HG03025 (cell line): ENCODE measurements around the gene PPP1R26.

Experiments
- ATAC-seq: cut with Tn5 transposase; IDR thresholded peaks from one replicate; pipeline ENCODE4 v1.9.1; 2021; ENCODE audit warnings: mild to moderate bottlenecking, moderate library complexity; ENCODE audit not compliant: unreplicated experiment, low FRiP score

Gene PPP1R26

DNA sequence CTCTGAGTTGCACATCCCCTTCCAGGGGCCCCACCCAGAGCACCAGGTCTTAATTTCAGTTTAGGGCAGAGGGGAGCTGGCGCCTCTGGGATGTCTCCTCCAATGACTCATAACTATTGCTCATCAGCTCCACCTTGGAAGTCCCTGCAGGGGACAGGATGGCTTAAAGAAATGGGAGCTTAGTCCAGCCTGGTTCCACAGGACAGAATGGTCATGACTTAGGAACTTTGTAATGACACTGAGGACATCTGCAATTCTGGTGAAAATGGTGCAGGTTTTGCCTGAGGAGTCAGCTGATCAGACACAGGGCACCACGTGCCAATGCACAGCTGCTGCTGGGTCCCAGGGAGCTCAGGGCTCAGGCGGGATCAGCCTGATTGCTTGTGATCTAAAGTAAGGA lies 16.4 kb upstream of the PPP1R26 start:
- ATAC-seq: no peak

DNA sequence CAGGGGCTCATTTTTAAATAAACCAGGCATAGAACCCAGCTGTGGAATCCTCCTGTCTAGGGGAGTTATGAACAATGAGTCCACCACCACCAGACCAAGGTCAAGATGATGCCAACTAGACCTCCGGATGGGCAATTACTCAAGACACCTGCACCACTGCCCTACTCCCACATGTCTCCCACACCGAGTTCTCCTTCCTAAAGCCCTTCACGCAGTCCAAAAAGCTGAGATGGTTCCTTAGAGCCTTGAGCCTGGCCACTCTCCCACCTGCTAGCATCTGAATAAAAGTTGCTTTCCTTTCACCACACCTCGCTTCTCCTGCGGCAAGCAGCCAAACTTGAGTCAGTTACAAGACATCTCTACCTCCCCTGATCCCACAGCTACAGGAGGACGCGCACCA lies 15.4 kb upstream of the PPP1R26 start:
- no peak for ATAC-seq

DNA sequence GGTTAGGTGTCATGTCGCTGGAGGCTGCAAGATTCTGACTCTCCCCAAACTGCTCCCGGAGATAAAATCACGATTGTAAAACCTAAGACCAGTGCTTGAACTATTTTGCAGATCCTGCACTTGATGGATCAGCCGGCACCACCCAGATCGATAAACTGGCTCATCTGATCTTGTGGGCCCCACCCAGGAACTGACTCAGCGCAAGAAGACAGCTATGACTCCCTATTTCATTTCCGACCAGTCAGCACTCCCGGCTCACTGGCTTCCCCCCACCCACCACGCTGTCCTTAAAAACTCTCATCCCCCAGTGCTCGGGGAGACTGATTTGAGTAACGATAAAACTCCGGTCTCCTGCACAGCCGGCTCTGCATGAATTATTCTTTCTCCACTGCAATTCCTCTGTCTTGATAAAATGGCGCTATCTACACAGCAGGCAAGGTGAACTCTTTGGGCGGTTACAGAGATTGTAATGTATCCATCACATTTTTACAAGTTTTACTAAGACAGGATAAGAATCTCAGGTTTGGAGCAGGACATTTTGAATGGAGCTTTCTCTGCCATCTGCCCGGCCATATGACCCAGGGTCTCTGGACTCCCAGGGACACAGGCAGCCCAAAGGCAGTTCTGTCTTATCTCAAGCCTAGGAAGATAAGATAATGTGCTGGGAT lies 10.6 kb upstream of the PPP1R26 start:
- no peak for ATAC-seq

DNA sequence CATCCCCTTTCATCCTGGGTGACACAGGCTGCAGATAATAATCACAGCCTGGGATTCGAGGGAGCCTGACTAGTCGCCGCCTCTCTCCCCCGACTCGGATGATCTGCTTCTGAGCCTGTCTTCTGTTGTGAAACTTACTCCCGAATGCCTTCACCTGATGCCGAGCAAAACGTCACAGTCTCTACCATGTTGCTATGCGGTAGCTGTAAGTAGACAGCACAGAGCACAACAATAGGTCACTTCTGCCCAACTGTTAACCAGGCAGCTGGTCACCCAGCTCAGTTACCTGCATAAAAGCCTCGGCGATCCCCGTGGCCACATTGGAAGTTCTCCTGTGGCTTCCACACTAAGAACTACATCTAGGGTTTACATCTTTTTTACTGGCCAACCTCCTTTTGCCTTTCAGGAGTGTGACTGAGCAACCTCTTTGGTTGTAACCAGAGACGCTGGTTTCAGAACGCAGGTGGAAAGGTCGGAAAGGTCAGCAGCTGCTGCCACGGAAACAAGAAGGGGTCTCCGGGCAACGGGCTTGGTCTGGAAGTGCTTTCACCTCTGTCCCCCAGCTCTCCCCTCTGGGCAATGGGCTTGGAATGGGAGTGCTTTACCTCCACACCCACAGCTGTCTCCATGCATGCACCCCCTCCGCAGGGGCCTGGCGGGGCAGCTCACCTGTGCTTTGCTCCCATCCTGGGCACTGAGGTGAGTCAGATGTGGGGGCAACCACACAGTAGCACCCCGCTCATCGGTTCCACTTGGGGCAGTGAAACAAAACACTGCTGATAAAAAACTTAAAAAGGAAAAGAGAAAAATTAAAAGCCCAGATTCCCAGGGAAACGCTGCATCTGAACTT lies 7.6 kb upstream of the PPP1R26 start:
- ATAC-seq: no peak

DNA sequence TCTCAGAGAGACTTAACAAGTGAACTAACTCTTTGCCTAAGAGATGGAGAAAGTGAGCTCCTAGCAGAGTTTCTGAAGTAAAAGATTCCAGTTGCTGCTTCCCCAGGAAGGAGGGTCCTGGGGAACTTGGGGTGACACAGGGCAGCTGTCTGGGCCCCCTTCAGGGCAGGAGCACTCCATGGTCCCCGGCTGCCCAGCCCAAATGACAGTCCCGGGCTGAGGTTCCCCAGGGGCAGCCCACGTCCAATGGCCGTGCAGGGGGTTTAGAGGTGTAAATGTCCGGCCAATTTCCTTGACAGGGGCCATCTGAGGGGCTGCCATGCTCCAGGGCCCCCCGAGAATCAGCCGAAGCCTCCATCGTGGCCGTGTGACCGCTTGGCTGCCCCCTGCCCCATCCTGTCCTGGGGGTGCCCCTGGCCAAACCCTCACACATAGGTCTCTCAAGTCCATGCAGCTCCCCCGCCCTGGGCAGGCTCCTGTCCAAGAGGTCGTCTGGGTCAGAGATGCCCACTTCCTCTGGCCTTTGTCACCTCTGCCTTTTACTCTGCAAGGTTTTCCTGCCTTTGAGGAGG lies 5.5 kb upstream of the PPP1R26 start:
- no peak for ATAC-seq

DNA sequence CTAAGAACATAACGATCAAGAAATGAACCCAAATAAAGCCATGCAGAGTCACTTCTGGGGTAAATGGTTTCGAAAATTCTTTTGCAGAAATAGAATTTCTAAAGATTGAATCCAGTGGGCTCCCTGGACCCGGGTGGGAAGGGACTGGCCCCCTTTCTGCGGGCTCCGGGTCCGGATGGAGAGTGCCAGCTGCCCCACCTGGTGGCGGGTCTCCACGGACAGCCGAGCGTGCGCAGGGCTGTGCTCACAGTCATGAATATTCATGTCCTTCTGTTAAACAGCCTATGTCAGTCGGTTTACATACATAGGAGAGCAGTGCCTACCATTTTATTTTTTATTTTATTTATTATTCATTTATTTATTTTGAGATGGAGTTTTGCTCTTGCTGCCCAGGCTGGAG lies 4.7 kb upstream of the PPP1R26 start:
- ATAC-seq: no peak

DNA sequence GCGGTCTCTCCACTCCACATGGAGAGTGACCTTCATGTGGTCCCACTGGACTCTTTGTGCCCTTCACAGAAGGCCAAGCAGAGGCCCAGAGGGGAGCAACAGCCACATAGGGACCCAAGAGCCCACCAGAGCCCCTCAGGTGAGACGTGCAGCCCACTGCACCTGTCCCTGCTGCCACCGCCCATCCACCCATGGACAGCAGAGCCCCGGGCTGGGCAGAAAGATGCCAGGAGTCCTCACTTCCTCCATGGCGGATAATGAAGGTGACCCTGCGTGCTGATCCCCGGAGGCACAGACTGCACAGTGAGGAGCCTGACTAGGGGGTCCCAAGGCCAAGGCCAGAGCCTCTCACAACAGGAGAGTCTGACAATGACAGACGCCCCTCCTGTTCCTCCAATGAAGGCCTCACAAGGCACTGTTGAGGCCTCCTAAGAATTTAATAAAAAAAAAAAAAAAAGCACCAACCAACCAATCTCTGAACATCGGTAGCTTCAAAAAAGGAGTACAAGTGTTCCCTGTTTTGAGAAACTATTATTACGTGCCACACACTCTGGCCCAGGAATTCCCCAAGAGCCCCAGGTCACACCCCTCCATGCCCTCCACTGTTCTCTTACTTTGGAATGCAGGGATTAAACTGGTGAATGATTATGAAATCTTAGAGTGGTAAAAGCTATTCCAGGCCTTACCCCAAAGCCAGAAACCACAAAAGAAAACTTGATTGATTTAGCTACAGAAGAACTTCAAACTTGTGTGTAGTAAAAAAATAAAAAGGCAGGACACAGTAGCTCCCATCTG lies 2.8 kb upstream of the PPP1R26 start:
- ATAC-seq: no peak

DNA sequence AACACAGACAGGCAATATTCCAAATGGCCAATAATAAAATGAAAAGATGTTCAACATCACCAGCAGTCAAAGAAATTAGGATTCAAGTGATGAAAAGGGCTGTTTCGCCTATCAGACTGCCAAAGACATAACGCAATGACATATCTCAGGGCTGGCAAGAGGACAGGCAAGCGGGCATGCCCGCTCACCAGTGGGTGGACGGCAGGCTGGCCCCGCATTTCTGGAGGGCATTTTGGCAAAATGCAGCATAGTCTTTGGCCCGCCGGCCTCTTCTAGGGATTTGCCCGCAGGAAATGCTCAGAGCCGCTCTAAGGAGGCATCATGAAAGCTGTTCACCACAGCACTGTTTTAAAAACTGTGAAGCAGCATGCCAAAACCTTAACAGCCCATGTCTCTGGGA lies 1.4 kb upstream of the PPP1R26 start:
- ATAC-seq: no peak

DNA sequence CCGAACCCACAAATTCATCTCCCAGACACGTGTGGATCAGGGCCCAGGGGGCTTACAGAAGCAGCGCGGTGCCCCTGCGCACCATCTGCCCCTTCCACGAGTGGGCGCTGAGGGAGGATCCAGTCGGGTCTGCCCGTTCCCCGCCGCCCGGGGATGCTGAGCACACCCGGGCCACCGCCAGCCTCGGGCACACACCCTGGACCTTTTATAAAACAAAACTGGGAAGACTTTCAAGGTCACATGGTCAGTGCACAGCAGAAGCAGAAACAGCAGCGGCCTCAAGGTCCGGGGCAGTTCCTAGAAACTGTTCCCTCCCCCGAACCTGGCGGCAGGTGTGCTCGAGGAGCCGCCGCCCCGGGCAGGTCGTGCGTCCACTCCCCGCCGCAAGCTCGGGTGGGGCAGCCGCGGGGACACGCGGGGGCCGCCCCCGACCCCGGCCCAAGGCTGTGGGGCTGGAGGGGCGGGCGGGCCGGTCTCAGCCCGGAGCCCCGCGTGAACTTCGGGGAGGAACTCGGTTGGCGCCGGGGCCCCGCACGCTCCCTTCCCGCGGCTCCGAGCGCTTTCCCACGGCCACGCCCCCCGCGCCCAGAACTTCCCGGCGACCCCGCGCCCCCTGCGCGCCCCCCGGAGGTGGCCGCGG lies 633 bp upstream of the PPP1R26 start:
- no peak for ATAC-seq

DNA sequence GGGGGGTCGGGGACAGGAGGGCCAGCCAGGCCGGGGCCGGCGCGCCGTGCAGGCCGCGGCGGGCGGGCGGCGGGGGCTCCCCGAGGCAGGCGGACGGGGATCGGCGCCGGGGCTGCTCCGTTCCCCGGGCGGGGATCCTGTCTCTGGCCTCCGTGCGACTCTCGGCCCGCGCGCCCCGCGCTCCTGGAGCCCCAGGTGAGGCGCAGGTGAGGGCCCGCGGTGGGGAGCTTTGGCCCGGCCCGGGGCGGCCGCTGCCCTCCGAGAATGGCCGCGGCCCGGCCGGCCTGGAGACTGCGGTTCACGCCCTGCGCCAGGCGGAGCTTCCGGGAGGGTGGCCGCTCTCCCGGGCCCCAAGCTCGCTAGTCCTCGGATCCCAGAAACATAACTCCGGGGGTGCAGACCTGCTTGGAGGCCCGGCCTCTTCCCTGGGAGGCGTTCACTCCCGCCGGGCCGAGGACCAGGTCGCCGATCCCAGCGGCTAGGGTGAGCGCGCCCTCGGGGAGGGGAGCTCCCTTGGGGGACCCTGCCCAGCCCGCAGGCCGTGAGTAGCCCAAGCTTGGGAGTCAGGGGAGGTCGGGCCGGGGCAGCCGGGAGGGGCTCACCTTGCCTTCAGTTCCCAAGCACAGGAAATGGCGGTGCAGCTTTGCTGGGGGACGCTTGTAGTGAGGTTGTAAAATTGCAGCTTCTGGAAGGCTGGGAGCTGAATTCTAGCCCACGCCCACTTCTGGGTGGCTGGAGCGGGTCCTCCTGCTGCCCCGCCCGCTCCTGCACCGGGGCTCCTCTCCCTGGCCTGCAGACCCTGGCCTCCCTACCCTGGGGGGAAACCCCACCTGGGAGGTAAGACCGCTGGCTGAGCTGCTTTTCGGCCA lies 723 bp downstream of the PPP1R26 start:
- no peak for ATAC-seq

DNA sequence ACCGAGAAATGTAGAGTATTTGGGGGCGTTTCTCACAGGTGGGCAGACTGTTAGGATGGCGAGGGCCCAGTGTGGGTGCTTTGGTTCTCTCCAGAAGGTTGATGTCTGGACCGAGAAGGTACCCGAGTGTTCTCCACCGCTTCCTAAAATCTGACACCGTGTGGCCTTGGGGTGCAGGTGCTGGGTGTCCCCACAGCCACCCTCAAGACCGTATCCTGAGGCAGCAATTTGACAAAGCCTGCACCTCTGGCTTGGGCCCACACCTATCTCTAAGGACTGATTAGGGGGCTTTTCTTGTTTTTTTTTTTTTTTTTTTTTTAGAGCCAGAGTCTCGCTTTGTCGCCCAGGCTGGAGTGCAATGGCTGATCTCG lies 1.3 kb downstream of the PPP1R26 start:
- ATAC-seq: no peak

DNA sequence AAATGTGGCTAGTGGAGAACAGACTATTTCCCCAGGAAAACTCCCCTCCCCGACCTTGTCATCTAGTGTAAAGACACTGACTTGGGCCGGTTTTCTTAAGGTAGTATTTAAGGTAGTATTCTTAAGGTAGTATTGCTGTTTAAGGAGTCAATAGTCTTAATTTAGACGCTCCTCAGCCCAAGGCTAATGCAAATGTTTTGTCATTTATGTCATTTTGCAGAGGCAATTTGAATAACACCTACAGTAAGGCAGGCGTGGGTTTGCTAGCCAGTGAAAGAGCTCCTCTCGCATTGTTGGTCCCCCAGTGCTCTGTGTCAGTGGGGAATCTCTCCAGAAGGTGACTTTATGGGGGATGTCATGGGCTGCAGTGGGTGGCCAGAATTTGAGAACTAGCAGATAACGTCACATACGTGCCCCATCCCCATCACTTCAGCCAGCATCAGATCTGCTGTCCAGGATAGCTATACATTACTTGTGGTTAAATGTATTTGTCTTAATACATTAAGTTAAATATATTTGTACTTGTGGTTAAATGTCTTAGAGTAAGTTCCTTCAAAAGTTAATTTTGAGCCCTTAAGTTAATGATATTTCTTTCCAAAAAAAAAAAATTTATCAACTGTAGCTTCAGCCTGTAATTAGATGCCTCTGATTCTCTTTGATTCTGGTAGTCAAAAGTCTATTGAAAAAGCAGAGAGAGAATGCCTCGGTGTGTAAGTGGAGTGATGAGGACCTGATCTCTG lies 2.6 kb downstream of the PPP1R26 start:
- ATAC-seq: no peak

DNA sequence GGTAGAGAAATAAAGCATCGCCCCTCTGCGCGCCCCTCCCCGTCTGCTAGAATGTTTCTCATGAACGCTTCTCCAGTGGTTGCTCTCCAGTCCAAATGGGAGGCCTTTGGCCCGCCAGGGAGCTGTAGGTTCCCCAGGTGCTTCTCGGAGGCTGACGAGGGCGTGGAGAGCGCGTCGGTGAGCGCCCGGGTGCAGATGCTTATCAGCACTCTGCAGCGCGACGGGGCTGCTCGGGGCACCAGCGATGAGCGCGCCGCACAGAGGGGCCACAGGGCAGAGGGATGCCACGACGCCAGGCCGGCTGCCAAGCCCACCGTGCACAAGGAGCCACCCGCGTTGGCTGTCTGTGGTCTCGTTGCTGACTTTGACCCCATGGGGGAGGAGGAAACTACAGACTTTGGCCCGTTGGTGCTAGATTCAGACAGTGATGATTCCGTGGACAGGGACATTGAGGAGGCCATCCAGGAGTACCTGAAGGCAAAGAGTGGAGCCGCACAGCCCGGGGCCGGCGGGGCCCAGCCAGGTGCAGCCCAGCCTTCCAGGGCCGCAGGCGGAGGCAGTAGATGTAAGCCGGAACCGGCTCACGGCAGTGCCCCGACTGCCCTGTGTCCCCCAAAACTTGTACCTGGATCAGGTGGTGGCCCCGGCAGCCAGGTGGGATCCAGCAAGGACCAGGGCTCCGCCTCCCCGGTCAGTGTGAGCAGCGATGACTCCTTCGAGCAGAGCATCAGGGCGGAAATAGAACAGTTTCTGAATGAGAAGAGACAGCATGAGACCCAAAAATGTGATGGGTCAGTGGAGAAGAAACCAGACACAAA lies 5.1 kb downstream of the PPP1R26 start:
- no peak for ATAC-seq

DNA sequence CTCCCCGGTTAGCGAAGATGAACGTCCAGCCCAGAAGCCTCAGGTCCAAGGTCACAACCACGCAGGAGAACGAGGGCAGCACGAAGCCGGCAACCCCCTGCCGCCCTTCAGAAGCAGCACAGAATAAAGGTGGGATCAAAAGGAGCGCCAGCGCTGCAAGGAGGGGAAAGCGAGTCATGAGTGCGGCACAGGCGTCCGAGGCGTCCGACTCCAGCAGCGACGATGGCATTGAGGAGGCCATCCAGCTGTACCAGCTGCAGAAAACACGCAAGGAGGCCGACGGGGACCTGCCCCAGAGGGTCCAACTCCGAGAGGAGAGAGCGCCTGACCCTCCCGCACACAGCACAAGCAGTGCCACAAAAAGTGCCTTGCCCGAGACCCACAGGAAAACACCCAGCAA lies 5.8 kb downstream of the PPP1R26 start:
- no peak for ATAC-seq

DNA sequence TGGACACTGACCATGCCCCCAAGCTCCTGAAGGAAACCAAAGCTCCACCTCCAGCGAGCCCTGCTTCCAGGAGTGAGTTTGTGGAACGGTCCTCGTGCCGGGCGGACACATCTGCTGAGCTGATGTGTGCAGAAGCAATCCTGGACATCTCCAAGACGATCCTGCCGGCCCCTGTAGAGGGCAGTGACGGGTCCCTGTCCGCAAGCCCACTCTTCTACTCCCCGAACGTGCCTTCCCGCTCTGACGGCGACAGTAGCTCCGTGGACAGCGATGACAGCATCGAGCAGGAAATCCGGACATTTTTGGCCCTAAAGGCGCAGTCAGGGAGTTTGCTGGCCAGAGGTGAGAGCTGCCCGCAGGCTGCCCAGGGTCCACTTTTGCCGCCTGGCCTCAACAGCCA lies 6.2 kb downstream of the PPP1R26 start:
- no peak for ATAC-seq

DNA sequence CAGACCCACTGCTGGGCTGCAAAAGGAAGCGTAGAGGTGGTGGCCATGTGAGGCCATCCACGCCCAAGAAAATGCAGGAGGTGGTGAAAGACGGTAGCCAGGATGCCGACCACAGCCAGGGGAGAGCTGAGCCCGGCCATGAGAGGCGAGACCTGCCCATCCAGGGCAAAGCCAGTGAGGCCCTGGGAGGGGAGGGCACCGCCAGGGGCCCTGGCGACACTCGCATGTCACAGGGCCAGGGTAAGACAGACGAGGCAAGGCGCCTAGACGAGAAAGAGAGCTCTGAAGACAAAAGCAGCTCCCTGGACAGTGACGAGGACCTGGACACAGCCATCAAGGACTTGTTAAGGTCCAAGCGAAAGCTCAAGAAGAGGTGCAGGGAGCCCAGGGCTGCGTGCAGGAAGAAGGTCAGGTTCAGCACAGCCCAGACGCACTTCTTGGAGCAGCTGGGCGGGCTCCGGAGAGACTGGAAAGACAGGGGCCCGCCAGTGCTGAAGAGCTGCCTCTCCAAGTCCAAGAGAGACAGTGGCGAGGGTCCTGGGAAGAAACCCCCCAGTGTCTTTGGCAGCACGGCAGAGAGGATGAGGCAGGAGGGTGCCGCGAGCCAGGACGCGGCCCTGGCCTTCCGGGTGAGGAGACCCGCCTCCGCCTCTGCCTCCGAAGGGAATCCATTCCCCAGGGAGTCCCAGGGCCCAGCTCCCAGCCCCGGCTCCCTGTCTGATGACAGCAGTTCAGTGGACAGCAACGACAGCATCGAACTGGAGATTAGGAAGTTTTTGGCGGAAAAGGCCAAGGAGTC lies 6.9 kb downstream of the PPP1R26 start:
- no peak for ATAC-seq

DNA sequence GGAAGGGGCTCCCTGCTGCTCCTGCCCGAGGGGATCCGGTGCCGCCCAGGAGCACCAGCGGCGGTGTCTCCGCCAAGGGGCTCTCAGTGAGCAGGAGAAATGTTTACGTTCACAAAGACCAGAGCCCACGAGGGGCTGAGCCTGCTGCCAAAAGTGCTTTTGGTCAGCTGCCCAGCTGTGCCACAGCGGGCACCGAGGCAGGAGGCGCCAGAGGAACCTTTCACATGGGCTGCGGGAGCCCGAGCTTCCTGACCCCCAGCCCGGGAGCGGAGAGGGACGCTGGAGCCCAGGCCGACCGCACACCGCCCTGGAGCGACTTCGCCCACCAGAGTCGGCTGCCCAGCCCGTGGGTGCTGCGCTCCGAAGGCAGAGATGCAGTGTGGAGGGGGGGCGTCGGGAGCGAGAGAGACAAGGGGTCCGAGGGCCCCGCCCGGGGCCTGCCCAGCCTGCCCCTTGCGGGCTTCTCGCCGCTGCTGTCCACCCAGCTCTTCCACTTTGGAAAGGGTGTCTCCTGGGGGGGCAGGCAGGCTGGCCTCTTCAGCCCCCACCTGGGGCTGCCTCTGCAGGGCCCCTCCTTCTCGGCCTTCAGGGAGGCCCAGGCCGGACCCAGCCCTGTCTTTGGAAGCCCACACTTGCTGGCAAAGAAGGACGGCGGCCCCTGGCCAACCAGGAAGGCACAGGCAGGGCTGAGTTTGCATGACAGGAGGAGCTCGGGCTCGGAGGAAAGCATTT lies 7.9 kb downstream of the PPP1R26 start:
- no peak for ATAC-seq
